B cell (primary cell): ENCODE data around the gene CNTNAP2. TPM values are rescaled to one million over a fixed set of nuclear protein-coding genes. Genes with fewer than 3 reads are reported as not detected.

ENCODE experiments used
- ATAC-seq: fragments of 200-7000 bp; cut with Tn5 transposase; one replicate; pipeline ENCODE4 v1.10.0; 2021; ENCODE audit warnings: low read depth, mild to moderate bottlenecking, moderate number of reproducible peaks, moderate library complexity
- CTCF ChIA-PET: fragments of 350-600 bp; sonication (Branson Sonifier 250); formaldehyde crosslinking; loops from one replicate; lab custom pipeline; 2021; ENCODE audit warnings: antibody characterized with exemption, inconsistent platforms; lab: Charles Lee
- POLR2A ChIA-PET: fragments of 350-600 bp; sonication (Branson Sonifier 250); formaldehyde crosslinking; loops from one replicate; lab custom pipeline; 2021; ENCODE audit warnings: antibody characterized with exemption; lab: Charles Lee
- DNase-seq: peaks from one replicate; pipeline ENCODE4 v3.0.0; 2013
- H2AFZ ChIP-seq: 2 replicates; pipeline ENCODE4 v1.6.1; 2012; ENCODE audit warnings: mild to moderate bottlenecking, low read depth, low read length; ENCODE audit not compliant: insufficient read depth, poor library complexity, severe bottlenecking
- H3K27ac ChIP-seq, 2 donors: 1 replicate in 1 of 2; 2 replicates in 1 of 2; pipeline ENCODE4 v1.5.1; 2012 to 2013; ENCODE audit warnings: low read length in 2 of 2, mild to moderate bottlenecking in 2 of 2, moderate library complexity in 1 of 2
- H3K27me3 ChIP-seq, 4 experiments: fragments of 200-600 bp in 1 of 4; sonication (generic) in 1 of 4; replicated peaks in 1 of 4; 1 replicate in 2 of 4; 2 replicates in 2 of 4; pipeline versions ENCODE4 v1.6.1 to v1.7.0; 2013 to 2016; ENCODE audit warnings: low read length in 3 of 4, mild to moderate bottlenecking in 2 of 4, mixed read lengths in 1 of 4, moderate library complexity in 1 of 4; ENCODE audit not compliant: insufficient read depth in 4 of 4, control insufficient read depth in 3 of 4; ENCODE audit errors: control extremely low read depth in 1 of 4
- H3K36me3 ChIP-seq, 2 experiments: replicated peaks in 1 of 2; 1 replicate in 1 of 2; 2 replicates in 1 of 2; pipeline versions ENCODE4 v1.6.1 to v1.7.1; 2013; ENCODE audit warnings: low read length in 1 of 2; ENCODE audit not compliant: insufficient read depth in 2 of 2, control insufficient read depth in 1 of 2; ENCODE audit errors: control extremely low read depth in 1 of 2, extremely low read depth in 1 of 2
- H3K4me1 ChIP-seq, 2 donors: fragments of 200-600 bp in 1 of 2; sonication (generic) in 1 of 2; 1 replicate in 1 of 2; 2 replicates in 1 of 2; pipeline versions ENCODE4 v1.5.1 to v1.6.1; 2013 to 2017; ENCODE audit warnings: low read length in 2 of 2; ENCODE audit not compliant: control insufficient read depth in 2 of 2, insufficient read depth in 2 of 2
- H3K4me2 ChIP-seq: replicated peaks from 2 replicates; pipeline ENCODE3; 2012; ENCODE audit warnings: mild to moderate bottlenecking, low read depth, low read length; ENCODE audit not compliant: poor library complexity, severe bottlenecking
- H3K4me3 ChIP-seq, 5 experiments: fragments of 200-600 bp in 1 of 5; sonication (generic) in 1 of 5; 1 replicate in 3 of 5; 2 replicates in 2 of 5; pipeline versions ENCODE4 v1.5.1 to v1.7.0; 2011 to 2016; ENCODE audit warnings: low read length in 4 of 5, mild to moderate bottlenecking in 4 of 5, low read depth in 2 of 5, control low read depth in 1 of 5, moderate library complexity in 1 of 5; ENCODE audit not compliant: insufficient read depth in 1 of 5; ENCODE audit errors: control extremely low read depth in 1 of 5, extremely low read depth in 1 of 5
- H3K79me2 ChIP-seq: fragments of 200-600 bp; sonication (generic); one replicate; pipeline ENCODE4 v1.6.0; 2016; ENCODE audit warnings: low read length; ENCODE audit not compliant: control insufficient read depth, insufficient read depth
- H3K9ac ChIP-seq: fragments of 200-600 bp; sonication (generic); 2 replicates; pipeline ENCODE4 v1.6.1; 2017; ENCODE audit warnings: mild to moderate bottlenecking, low read length, moderate library complexity
- H3K9me3 ChIP-seq, 3 donors: one replicate each; pipeline versions ENCODE4 v1.6.1 to v1.7.1; 2013; ENCODE audit warnings: low read length in 2 of 3; ENCODE audit not compliant: control insufficient read depth in 2 of 3, insufficient read depth in 1 of 3; ENCODE audit errors: control extremely low read depth in 1 of 3
- H4K20me1 ChIP-seq: 2 replicates; pipeline ENCODE4 v1.6.0; 2012; ENCODE audit warnings: mild to moderate bottlenecking, low read length; ENCODE audit not compliant: insufficient read depth, control insufficient read depth, poor library complexity, severe bottlenecking
- H3K27ac Mint-ChIP-seq: one replicate; pipeline ENCODE4 v1.8.0; 2021; ENCODE audit warnings: mixed read lengths
- H3K27me3 Mint-ChIP-seq: one replicate; pipeline ENCODE4 v1.8.0; 2021; ENCODE audit warnings: mixed read lengths
- H3K4me1 Mint-ChIP-seq: one replicate; pipeline ENCODE4 v1.8.0; 2021; ENCODE audit warnings: mixed read lengths
- H3K4me3 Mint-ChIP-seq: one replicate; pipeline ENCODE4 v1.8.0; 2021; ENCODE audit warnings: mixed read lengths
- H3K9me3 Mint-ChIP-seq: one replicate; pipeline ENCODE4 v1.8.0; 2022; ENCODE audit warnings: mixed read lengths; ENCODE audit not compliant: insufficient read depth
- EZH2 ChIP-seq: IDR thresholded peaks from 2 replicates; pipeline ENCODE4 v1.6.1; 2012; ENCODE audit warnings: borderline replicate concordance, low read depth, mild to moderate bottlenecking, moderate library complexity, low read length; ENCODE audit not compliant: insufficient read depth, poor library complexity, severe bottlenecking
- WGBS: methylation state at CpG from one replicate; pipeline ENCODE4 v1.1.5; 2013; ENCODE audit warnings: missing lambda C conversion rate; ENCODE audit not compliant: insufficient coverage; 5-methylcytosine and 5-hydroxymethylcytosine counted together
- intact Hi-C: fragments of 100-400 bp; cut with micrococcal nuclease; formaldehyde crosslinking; loops from one replicate; pipeline ENCODE4 v1.10.0; 2022
- polyA plus RNA-seq: library from polyadenylated mRNA; depleted of rRNA; stranded (reverse); fragments of >200 nt; gene quantifications from 2 replicates; pipeline ENCODE4 v1.2.3, GENCODE V29; 2012
- total RNA-seq, 2 donors: library from RNA; stranded (reverse); fragments of 120-200 nt in 1 of 2; gene quantifications; 1 replicate in 1 of 2; 2 replicates in 1 of 2; pipeline versions ENCODE4 v1.2.3 to v1.2.4, GENCODE V29; 2013 to 2022
- TF ChIP-seq, protein P1 (sequence below): fragments of 200-600 bp; IDR thresholded peaks from one replicate; pipeline ENCODE4 v1.8.0; 2022; ENCODE audit warnings: antibody characterized with exemption, mild to moderate bottlenecking

Gene CNTNAP2
- total and polyA plus RNA-seq, 2 donors (not counting 1 experiment from before 2014, with no cell fraction given) = 7.4 to 16.6 TPM

DNA sequence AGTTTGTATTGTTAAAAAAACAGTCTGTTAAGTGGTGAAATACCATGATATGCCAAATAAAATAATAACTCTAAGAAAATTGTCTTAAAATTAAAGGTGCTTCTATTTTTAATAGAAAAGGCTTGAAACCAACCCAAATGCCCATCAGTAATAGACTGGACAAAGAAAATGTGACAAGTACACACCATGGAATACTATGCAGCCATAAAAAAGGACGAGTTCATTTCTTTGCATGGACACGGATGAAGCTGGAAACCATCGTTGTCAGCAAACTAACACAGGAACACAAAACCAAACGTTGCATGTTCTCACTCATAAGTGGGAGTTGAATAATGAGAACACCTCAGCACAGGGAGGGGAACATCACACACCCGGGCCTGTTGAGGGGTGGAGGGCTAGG, 7.1 kb downstream of the CNTNAP2 start:
- Histone ChIP-seq H2AFZ (no peak overlapping the region), H3K4me1 (no peaks in the 10 kb centered on the region), H4K20me1 (no peaks in the 10 kb centered on the region), H3K9me3 (no peaks in the 10 kb centered on the region), H3K4me3 (no peak overlapping the region), H3K79me2 (no peaks in the 10 kb centered on the region), H3K36me3 (no peaks in the 10 kb centered on the region), H3K4me2 (no peak overlapping the region), H3K27ac (no peak overlapping the region), H3K27me3 (no peaks in the 10 kb centered on the region), H3K9ac (no peak overlapping the region)
- no peaks in the 10 kb centered on the region for H3K27me3 Mint-ChIP-seq
- TF ChIP-seq EZH2 = no peak
- TF ChIP-seq, protein P1, sequence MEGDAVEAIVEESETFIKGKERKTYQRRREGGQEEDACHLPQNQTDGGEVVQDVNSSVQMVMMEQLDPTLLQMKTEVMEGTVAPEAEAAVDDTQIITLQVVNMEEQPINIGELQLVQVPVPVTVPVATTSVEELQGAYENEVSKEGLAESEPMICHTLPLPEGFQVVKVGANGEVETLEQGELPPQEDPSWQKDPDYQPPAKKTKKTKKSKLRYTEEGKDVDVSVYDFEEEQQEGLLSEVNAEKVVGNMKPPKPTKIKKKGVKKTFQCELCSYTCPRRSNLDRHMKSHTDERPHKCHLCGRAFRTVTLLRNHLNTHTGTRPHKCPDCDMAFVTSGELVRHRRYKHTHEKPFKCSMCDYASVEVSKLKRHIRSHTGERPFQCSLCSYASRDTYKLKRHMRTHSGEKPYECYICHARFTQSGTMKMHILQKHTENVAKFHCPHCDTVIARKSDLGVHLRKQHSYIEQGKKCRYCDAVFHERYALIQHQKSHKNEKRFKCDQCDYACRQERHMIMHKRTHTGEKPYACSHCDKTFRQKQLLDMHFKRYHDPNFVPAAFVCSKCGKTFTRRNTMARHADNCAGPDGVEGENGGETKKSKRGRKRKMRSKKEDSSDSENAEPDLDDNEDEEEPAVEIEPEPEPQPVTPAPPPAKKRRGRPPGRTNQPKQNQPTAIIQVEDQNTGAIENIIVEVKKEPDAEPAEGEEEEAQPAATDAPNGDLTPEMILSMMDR = no peak
- H3K4me3 Mint-ChIP-seq = no peak overlapping the region
- CTCF ChIA-PET = no interaction called here
- H3K27ac Mint-ChIP-seq = no peak overlapping the region
- DNase-seq = no peak
- 75% methylated on average over 2 of the region's 5 CpGs for WGBS
- no peak for ATAC-seq
- no peaks in the 10 kb centered on the region for H3K4me1 Mint-ChIP-seq
- no peaks in the 10 kb centered on the region for H3K9me3 Mint-ChIP-seq
- intact Hi-C loops = no loop called here
- POLR2A ChIA-PET = no interaction called here

DNA sequence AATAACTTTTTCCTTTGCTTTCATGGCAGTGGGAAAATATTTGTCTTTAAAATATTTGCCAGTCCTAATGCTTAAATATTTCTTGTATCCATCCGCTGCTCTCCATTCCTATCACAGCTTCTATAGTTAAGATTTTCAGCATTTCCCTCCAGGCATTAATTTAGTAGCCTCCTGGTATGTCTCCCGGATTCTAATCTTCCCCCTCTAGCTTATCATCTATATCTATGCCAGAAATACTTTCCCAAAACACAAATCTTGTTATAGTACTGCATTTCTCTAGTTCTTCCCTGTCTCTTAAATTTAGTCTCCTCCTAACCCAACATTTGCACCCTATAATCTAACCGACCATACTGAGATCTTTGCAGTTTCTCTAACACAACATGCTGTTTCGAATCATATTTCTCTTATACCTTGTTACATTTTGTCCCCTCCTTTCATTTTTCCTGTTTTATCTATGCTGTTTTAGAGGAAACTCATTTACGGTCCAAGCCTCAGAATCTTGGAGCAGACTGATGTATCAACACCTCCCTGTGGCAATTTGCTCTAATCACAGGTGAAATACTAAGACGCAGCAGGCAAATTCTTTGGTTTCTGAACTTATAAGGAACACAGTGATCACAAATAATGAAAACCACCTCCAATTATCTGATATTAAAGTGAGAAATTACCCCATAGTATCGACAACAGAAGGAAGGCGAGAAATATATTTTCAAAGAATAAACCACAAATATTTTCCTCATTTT, 10.3 kb downstream of the CNTNAP2 start:
- no peak overlapping the region for H3K27ac Mint-ChIP-seq
- intact Hi-C loops = no loop called here
- no peaks in the 10 kb centered on the region for H4K20me1 ChIP-seq
- H3K9ac ChIP-seq = no peak overlapping the region
- H3K27me3 Mint-ChIP-seq = no peaks in the 10 kb centered on the region
- H3K27me3 ChIP-seq = no peaks in the 10 kb centered on the region
- no peak overlapping the region for H3K4me3 ChIP-seq
- POLR2A ChIA-PET = no interaction called here
- H3K4me1 Mint-ChIP-seq = no peaks in the 10 kb centered on the region
- no peaks in the 10 kb centered on the region for H3K9me3 Mint-ChIP-seq
- CTCF ChIA-PET = no interaction called here
- H3K4me2 ChIP-seq = no peak overlapping the region
- H3K9me3 ChIP-seq = no peaks in the 10 kb centered on the region
- no peak for TF ChIP-seq EZH2
- TF ChIP-seq, protein P1 = no peak
- 100% methylated on average over 1 of the region's 8 CpGs for WGBS
- no peak for ATAC-seq
- H2AFZ ChIP-seq = no peak overlapping the region
- no peak overlapping the region for H3K27ac ChIP-seq
- H3K4me1 ChIP-seq = no peaks in the 10 kb centered on the region
- H3K79me2 ChIP-seq = no peaks in the 10 kb centered on the region
- no peak for DNase-seq
- H3K4me3 Mint-ChIP-seq = no peak overlapping the region
- H3K36me3 ChIP-seq = no peaks in the 10 kb centered on the region
